Endothelial cell of umbilical vein (primary cell): ENCODE data around the gene HMCN1. TPM values are rescaled to one million over a fixed set of nuclear protein-coding genes. Genes with fewer than 3 reads are reported as not detected.

Experiments used
- BruUV-seq: library from RNA; stranded (reverse); fragments of 400-500 nt; replicated peaks from 2 replicates; lab custom pipeline; 2021; lab: Mats Ljungman, UMichigan
- CTCF ChIA-PET: fragments of 300-600, 350-600 bp; sonication (Branson Sonifier 250); formaldehyde crosslinking; loops from one replicate; lab custom pipeline; 2021; ENCODE audit warnings: antibody characterized with exemption, inconsistent platforms; lab: Charles Lee
- POLR2A ChIA-PET: fragments of 300-600, 350-600 bp; sonication (Branson Sonifier 250); formaldehyde crosslinking; loops from one replicate; lab custom pipeline; 2021; ENCODE audit warnings: antibody characterized with exemption, inconsistent platforms; lab: Charles Lee
- DNase-seq: peaks from one replicate; pipeline ENCODE4 v3.0.0-alpha.2; 2011; ENCODE audit warnings: low read depth, low spot score
- FAIRE-seq: peaks from 2 replicates; lab custom pipeline; 2011; peaks lifted over from hg19 to GRCh38; lab: Jason Lieb, UNC
- H2AFZ ChIP-seq: 2 replicates; pipeline ENCODE4 v1.6.0; 2012; ENCODE audit warnings: low read depth, low read length, control low read depth, inconsistent platforms
- H3K27ac ChIP-seq: 2 replicates; pipeline ENCODE4 v1.5.1; 2011; ENCODE audit warnings: low read depth, mild to moderate bottlenecking, control low read depth, low read length, moderate library complexity; ENCODE audit not compliant: insufficient read depth
- H3K27me3 ChIP-seq, 2 experiments: 2 replicates each; pipeline versions ENCODE4 v1.6.0 to v1.6.1; 2011; ENCODE audit warnings: low read length in 2 of 2, mixed read lengths in 1 of 2; ENCODE audit not compliant: control insufficient read depth in 2 of 2, insufficient read depth in 2 of 2
- H3K36me3 ChIP-seq, 2 experiments: 2 replicates in 1 of 2; 3 replicates in 1 of 2; pipeline ENCODE4 v1.5.1; 2011; ENCODE audit warnings: low read length in 2 of 2, mild to moderate bottlenecking in 1 of 2, moderate library complexity in 1 of 2; ENCODE audit not compliant: control insufficient read depth in 2 of 2, insufficient read depth in 2 of 2; ENCODE audit errors: extremely low read depth in 1 of 2
- H3K4me1 ChIP-seq: 3 replicates; pipeline ENCODE4 v1.5.1; 2011; ENCODE audit warnings: mild to moderate bottlenecking, low read length; ENCODE audit not compliant: control insufficient read depth, insufficient read depth; ENCODE audit errors: extremely low read depth
- H3K4me2 ChIP-seq: 2 replicates; pipeline ENCODE4 v1.6.1; 2011; ENCODE audit warnings: low read length, control low read depth, mixed read lengths; ENCODE audit not compliant: insufficient read depth
- H3K4me3 ChIP-seq, 3 experiments: fragments of 200-600 bp in 1 of 3; sonication (generic), shearing (Covaris generic) in 1 of 3; replicated peaks in 1 of 3; 2 replicates each; pipeline ENCODE4 v1.5.1; 2011 to 2016; ENCODE audit warnings: control low read depth in 3 of 3, low read length in 3 of 3, mild to moderate bottlenecking in 2 of 3, inconsistent platforms in 1 of 3, low read depth in 1 of 3, moderate library complexity in 1 of 3; ENCODE audit not compliant: insufficient read depth in 1 of 3
- H3K79me2 ChIP-seq: 2 replicates; pipeline ENCODE4 v1.6.0; 2012; ENCODE audit warnings: low read length, inconsistent platforms; ENCODE audit not compliant: control insufficient read depth, insufficient read depth
- H3K9ac ChIP-seq: replicated peaks from 2 replicates; pipeline ENCODE3; 2011; ENCODE audit warnings: low read length, control low read depth; ENCODE audit not compliant: insufficient read depth; ENCODE audit errors: extremely low read depth
- H3K9me1 ChIP-seq: replicated peaks from 3 replicates; pipeline ENCODE4 v1.6.0; 2011; ENCODE audit warnings: mild to moderate bottlenecking, low read length; ENCODE audit not compliant: control insufficient read depth, insufficient read depth; ENCODE audit errors: extremely low read depth
- H3K9me3 ChIP-seq: replicated peaks from 2 replicates; pipeline ENCODE4 v1.5.1; 2012; ENCODE audit warnings: low read length, inconsistent platforms; ENCODE audit not compliant: control insufficient read depth, insufficient read depth
- H4K20me1 ChIP-seq: replicated peaks from 2 replicates; pipeline ENCODE3; 2011; ENCODE audit warnings: mild to moderate bottlenecking, low read length; ENCODE audit not compliant: control insufficient read depth, insufficient read depth; ENCODE audit errors: extremely low read depth
- CTCF ChIP-seq, 2 donors: IDR thresholded peaks; 1 replicate in 1 of 2; 2 replicates in 1 of 2; pipeline ENCODE4 v1.5.1; 2011; ENCODE audit warnings: low read length in 2 of 2, mild to moderate bottlenecking in 2 of 2, moderate library complexity in 2 of 2, control low read depth in 1 of 2, inconsistent platforms in 1 of 2, low read depth in 1 of 2; ENCODE audit not compliant: insufficient read depth in 1 of 2; ENCODE audit errors: extremely low read depth in 1 of 2
- EZH2 ChIP-seq: IDR thresholded peaks from 2 replicates; pipeline ENCODE4 v1.6.1; 2012; ENCODE audit warnings: borderline replicate concordance, low read depth, mild to moderate bottlenecking, moderate library complexity, low read length, inconsistent platforms; ENCODE audit not compliant: severe bottlenecking
- FOS ChIP-seq: IDR thresholded peaks from 2 replicates; pipeline ENCODE4 v1.6.1; 2011; ENCODE audit warnings: mild to moderate bottlenecking, low read length, moderate library complexity, borderline replicate concordance; ENCODE audit not compliant: insufficient read depth
- GATA2 ChIP-seq: IDR thresholded peaks from 2 replicates; pipeline ENCODE4 v1.7.0; 2011; ENCODE audit warnings: low read depth, mild to moderate bottlenecking, moderate library complexity, mixed read lengths, low read length; ENCODE audit not compliant: insufficient read length, insufficient read depth
- JUN ChIP-seq: IDR thresholded peaks from 2 replicates; pipeline ENCODE4 v1.6.1; 2011; ENCODE audit warnings: borderline replicate concordance, low read depth; ENCODE audit not compliant: insufficient read length, insufficient read depth
- MAX ChIP-seq: IDR thresholded peaks from 2 replicates; pipeline ENCODE4 v1.6.1; 2011; ENCODE audit not compliant: insufficient read depth, insufficient read length
- MYC ChIP-seq: IDR thresholded peaks from one replicate; pipeline ENCODE4 v1.6.1; 2011; ENCODE audit warnings: mild to moderate bottlenecking, low read depth, low read length
- POLR2A ChIP-seq: IDR thresholded peaks from 2 replicates; pipeline ENCODE4 v1.6.1; 2012; ENCODE audit warnings: low read depth, mild to moderate bottlenecking, control low read depth, low read length
- POLR2AphosphoS5 ChIP-seq: IDR thresholded peaks from 2 replicates; pipeline ENCODE4 v1.6.1; 2012; ENCODE audit warnings: low read depth, mild to moderate bottlenecking, control low read depth, low read length, moderate library complexity; ENCODE audit not compliant: insufficient read depth
- dilution Hi-C: fragments of 300-500 bp; cut with MboI; formaldehyde crosslinking; loops from one replicate; pipeline ENCODE4 v1.15.0; 2019; ENCODE audit warnings: low sequenced_read_pairs; ENCODE audit not compliant: extremely low pct_ligation_motif_present
- intact Hi-C: fragments of 100-400 bp; cut with micrococcal nuclease; formaldehyde crosslinking; loops from one replicate; pipeline ENCODE4 v1.10.0; 2022
- polyA plus RNA-seq, 4 experiments: library from polyadenylated mRNA; depleted of rRNA in 3 of 4; stranded (reverse) in 3 of 4; unstranded in 1 of 4; fragments of >200 nt; gene quantifications; 2 replicates each; pipeline versions ENCODE4 v1.2.1 to v1.2.3, GENCODE V29; 2011 to 2012; ENCODE audit warnings: missing spikeins in 1 of 4
- total RNA-seq: library from RNA; stranded (reverse); gene quantifications from 2 replicates; pipeline ENCODE4 v1.2.3, GENCODE V29; 2021

HMCN1 gene
- total and polyA plus RNA-seq, 2 donors (not counting 3 experiments of a cell fraction or from before 2014, with no cell fraction given), result 10.3 to 16.0 TPM

DNA sequence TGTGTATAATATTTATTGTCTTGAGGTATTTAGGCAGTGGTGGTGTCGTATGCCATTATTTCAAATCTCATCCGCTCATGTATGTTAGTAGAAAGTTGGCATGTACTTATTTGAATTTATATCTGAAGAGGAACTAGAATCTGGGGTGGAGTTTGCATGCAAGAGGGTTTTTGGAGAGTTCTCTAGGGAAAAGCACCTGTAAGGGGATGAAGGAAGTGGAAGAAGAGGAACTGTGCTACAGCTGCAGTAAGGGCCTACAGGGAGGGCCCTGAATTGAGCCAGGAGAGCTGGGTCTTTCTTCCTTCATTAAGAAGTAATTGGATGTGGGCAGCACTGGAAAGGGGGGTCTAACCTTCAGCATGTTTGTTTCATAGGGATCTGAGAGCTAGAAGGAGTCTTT, 197.2 kb downstream of the HMCN1 start:
- no peaks in the 10 kb centered on the region for H3K27me3 ChIP-seq
- H4K20me1 ChIP-seq, result no peaks in the 10 kb centered on the region
- no peaks in the 10 kb centered on the region for H3K9me1 ChIP-seq
- intact Hi-C loops (no loop called here), dilution Hi-C loops (no loop called here)
- H3K79me2 ChIP-seq, result no peaks in the 10 kb centered on the region
- no peaks in the 10 kb centered on the region for H3K4me1 ChIP-seq
- H3K4me2 ChIP-seq, result no peak overlapping the region
- no peak overlapping the region for H2AFZ ChIP-seq
- POLR2A ChIA-PET, result no interaction called here
- no peaks in the 10 kb centered on the region for H3K9me3 ChIP-seq
- no peak overlapping the region for H3K4me3 ChIP-seq
- FAIRE-seq, result no peak
- H3K36me3 ChIP-seq, result no peaks in the 10 kb centered on the region
- H3K27ac ChIP-seq, result no peak overlapping the region
- H3K9ac ChIP-seq, result no peak overlapping the region
- CTCF ChIA-PET, result no interaction called here
- DNase-seq, result no peak
- BruUV-seq, result no TSS peak
- no peak for TF ChIP-seq CTCF (IDR thresholded peaks at IDR 0.05; ENCODE audit: extremely low read depth in 1 of 2, insufficient read depth in 1 of 2, low read depth in 1 of 2, low read length in 2 of 2)
- TF ChIP-seq EZH2, result no peak
- no peak for TF ChIP-seq FOS
- TF ChIP-seq POLR2AphosphoS5, result no peak
- no peak for TF ChIP-seq GATA2
- no peak for TF ChIP-seq POLR2A
- no peak for TF ChIP-seq MYC
- no peak for TF ChIP-seq JUN
- no peak for TF ChIP-seq MAX
